GM12801 (cell line): ENCODE data around the gene HOXC5.

Experiments
- TF ChIP-seq, protein P1 (sequence below): IDR thresholded peaks from one replicate; pipeline ENCODE4 v1.5.1; 2011; ENCODE audit warnings: control low read depth; ENCODE audit not compliant: insufficient read length; ENCODE audit errors: extremely low read depth

The HOXC5 gene

DNA sequence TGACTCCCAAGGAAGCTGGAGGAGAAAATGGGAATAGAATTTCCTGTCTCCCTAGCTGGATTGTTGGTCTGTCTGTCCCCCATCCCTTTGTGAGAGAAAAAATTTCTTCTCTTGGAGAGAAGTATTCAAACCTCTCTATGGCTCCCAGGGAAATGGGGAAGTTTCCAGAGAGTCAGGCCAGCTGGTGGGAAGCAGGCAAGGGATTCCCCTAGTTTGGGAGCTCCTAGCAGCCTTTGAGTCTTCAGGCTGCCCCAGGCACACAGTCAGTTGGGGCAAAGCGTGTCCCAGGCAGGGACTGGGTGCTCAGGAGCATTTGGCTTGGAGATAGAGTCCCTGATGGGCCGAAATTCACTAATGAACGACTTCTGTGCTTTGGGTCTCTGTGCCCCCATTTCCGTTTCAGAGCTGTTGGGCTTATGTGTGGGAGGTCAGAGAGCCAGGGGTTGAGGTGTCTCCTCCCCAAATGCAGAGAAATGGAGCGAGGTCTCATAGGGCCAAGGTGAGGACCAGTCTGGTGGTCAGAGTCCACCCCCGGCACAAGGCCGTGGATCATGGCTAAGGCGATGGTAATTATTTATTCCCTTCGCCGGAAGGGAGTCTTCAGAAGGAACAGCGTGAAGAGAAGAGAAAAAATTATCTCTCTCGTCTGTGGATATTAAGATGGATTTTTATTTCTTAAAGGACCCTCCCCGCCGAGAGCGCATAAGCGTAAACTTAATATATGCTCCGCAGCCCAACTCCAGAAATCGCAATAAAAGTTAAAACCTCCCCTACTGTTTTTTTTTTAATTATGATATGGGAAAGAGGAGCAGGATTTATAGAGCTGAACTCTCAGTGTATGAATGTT lies 39.5 kb upstream of the HOXC5 start:
- TF ChIP-seq, protein P1, sequence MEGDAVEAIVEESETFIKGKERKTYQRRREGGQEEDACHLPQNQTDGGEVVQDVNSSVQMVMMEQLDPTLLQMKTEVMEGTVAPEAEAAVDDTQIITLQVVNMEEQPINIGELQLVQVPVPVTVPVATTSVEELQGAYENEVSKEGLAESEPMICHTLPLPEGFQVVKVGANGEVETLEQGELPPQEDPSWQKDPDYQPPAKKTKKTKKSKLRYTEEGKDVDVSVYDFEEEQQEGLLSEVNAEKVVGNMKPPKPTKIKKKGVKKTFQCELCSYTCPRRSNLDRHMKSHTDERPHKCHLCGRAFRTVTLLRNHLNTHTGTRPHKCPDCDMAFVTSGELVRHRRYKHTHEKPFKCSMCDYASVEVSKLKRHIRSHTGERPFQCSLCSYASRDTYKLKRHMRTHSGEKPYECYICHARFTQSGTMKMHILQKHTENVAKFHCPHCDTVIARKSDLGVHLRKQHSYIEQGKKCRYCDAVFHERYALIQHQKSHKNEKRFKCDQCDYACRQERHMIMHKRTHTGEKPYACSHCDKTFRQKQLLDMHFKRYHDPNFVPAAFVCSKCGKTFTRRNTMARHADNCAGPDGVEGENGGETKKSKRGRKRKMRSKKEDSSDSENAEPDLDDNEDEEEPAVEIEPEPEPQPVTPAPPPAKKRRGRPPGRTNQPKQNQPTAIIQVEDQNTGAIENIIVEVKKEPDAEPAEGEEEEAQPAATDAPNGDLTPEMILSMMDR, result no peak

DNA sequence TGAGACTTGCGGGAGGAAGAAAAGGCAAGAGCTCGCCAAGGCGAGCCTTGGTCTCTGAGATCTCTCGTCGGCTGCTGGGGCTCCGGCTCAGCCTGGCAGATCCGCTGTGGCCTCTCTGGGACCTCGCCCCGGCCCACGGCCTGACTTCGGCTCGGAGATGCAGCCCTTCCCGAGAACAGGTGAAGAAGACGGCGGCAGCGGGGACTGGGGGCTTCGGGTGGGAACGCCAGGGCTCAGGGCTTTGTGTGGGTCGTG lies 38.9 kb upstream of the HOXC5 start:
- TF ChIP-seq, protein P1, result no peak

DNA sequence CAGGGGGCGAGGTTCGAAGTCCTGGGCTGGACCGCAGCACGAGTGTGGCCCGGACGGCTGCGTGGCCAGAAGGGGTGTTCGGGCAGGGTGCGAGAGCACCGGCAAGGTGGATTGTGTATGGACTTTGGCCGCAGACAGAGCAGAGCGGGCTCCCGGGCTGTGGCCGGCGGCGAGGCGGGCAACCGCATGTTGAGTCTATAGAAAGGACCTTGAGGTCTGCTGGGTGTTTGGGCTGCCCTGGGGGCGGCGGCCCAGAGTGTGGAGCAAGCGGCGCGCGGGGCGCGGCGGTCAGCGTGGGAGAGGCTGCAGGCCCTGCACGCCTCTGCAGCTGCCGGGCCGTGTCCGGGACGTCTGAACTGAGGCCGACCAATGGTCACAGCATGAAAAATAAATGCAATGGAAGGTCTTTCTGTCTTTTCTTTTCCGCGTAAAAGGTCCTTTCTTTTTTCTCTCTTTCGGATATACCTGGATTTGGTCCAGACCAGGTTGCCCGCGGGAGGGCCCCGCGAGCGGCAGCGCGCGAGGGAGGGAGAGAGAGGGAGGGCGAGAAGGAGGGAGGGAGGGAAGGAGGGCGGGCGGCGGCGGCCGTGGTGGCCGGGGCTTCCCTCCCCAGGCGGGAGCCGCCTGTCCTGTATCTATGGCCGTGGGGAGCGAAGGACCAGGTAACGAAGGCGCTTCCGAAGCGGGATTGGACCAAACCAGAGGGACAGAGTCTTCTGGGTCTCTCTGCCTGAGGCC lies 38.4 kb upstream of the HOXC5 start:
- TF ChIP-seq, protein P1, result no peak

DNA sequence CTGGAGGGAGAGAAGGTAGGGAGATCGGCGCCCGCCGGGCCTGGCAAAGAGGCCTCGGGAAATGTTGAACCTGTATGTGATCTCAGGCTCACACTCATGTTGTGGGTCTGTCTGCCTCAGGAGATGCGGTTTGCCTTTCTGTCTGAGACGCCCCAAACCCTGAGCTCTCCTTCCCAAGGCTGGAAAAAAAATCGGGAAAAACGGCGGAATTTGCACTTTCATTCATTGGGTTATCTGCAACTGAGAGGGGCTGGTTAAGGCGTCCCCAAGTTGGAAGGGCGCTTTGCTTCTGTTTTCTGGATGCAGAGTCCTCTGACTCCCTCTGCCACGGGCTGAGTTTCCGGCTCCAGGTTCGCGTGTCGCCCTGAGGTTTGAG lies 37.9 kb upstream of the HOXC5 start:
- TF ChIP-seq, protein P1, result no peak

DNA sequence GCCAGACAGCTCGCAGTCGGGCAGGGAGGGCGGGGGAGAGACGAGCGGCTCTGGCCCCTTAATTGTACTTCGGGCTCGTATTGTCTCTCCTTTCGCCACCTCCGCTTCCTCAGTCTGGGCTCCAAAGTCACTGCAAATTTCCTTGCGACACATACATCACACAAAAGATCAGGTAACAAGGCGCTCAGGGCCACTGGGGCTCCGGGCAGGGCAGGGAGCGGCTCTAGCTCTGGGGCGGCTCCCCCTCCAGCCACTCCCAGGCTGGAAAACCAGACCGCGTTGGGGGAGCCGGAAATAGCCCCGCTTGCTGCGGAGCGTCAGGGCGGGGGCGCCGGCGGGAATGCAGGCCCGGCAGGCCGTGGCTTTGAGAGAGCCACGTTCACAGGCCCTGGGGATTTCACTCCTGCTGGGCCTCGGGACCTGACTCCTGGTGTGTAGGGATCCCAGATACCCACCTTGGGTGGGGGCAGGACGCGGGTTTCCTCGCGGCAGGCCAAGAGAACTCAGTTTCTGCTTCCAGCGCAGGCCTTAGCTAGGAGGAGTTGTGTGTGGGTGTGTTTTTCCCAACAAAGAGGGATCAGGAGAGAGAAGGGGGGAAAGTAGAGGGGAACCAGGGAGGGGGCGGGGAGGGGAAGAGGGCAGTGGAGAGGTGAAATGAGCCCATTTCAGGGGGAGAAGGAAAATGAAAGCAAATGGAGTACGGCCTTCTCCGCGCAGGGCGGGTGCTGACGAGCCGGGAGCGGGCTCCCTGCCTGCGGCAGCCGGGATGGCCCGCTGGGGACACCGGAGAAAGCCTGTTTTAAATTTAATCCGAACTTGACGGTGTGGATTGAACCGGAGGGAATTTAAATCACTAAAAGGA lies 37.2 kb upstream of the HOXC5 start:
- TF ChIP-seq, protein P1, result no peak

DNA sequence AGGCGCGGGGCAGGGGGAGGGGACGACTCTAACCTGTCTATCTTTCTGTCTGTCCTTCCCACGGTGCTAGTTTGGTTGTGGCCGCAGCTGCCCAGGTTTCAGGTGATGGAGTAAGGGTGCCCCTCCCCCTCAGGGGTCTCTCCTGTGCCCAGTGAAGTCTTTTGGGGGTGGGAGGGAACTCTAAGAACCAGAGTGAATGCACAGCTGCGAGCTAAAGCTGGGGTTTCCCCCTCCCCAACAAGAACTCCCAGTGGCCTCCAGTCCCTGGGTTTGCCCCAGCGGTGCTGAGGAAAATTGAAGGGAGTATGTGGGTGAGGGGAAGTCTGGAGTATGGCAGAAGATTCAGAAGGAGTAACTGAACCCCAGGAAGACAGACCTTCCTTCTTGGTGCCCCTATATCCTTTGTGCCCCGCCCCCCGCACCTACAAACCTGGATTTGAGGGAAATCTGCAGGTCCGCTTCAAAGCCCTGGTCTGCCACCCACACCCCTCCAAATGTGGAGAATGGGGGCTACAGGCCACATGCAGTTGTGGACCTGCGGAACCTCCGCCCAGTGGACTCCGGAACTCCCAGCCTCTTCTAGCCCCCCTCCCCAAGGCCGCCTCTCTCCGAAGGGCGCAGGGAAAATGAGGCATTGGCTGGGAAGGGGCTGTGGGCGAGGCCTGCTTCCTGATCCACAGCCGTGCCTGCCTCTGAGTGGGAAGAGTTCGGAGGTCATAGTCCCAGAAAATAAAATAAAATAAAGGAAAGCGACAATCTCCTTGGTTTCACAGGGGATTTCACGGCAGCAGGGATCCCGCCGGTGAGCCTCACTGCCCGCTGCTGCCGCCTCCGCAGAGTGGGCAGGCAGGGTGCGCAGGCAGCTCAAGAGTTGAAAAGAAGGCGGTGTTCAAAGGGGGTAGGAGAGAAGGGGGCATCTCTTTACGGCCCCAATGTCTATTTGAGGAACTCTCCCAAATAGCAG lies 36.3 kb upstream of the HOXC5 start:
- TF ChIP-seq, protein P1, result no peak
